GM21619 (cell line): Measurements from ENCODE around the gene GABBR2.
"Not testable (repeated sequence)": the region's sequence is repeated elsewhere in the genome, so short reads cannot be mapped to it uniquely, and the experiment has no call there.

Source experiments
- ATAC-seq: cut with Tn5 transposase; IDR thresholded peaks from one replicate; pipeline ENCODE4 v1.9.1; 2021; ENCODE audit not compliant: unreplicated experiment

The GABBR2 gene

DNA sequence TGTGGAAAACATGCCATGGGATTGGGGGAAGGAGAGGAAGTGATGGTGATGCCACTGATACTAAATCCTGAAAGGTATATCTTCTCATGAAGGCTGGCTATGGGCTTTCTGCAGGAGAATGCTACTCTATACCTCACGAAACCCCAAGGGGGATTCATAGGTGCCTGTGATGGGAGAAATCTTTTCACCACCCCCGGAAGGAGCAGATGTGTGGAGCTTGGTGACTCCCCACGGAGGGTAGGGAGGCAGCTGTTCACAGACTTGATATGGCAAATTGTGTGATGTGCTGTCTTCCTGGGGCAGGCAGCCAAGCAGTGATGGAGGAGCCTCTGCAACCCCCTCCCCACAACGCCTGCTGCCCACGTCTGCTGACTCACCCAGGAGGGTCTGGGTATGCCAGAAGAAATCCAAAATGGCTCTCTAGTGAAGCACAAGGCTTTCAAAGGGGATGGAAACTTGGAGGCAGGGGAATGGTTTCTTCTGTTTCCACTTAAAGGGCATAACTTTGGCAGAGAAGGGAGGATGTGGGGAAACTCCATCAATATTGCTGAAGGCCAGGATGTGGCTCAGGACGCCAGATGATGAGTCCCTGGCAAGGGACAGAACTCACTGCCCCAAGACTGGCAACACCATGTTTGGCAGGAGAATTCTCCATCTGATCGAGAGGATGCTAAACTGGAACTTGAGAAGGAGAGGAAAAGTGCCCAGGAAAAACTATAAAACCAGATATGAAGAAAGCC lies 188.3 kb downstream of the GABBR2 start:
- ATAC-seq: no peak

DNA sequence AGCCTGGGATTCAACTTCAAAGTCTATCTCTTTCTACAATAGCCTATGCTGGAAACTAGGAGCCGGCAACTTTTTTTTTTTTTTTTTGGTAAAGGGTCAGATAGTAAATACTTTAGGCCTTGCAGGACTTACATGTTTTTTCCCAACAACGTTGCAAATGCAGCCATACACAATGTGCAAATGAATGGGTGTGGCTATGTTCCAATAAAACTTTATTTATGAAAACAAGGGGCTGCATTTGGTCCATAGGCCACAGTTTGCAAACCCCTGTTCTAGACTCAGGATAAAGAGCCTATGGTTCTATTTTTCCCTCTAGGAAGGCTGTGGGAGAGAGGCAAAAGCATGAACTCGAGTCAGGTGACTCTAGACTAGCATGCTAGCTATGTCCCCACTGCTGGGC lies 189.1 kb downstream of the GABBR2 start:
- no peak for ATAC-seq

DNA sequence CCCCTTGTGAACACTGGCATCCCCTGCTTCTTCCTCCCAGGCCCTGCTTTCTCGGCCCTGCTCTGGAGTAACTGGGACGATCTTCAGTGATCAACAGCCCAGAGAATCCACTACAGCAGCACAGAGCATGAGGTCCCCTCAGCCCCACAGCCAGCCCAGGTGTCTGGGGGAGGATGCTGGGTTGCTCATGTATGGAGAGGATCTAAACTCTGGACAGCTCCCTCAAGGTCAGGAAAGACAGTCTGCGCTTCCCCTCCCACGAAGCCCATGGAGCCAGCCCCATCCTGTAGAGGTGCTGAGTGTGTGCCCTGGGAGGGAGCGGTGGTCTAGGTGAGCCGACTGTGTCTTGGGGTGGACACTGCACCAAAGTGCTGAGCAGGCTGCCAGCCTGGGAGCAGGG lies 190.2 kb downstream of the GABBR2 start:
- ATAC-seq: no peak

DNA sequence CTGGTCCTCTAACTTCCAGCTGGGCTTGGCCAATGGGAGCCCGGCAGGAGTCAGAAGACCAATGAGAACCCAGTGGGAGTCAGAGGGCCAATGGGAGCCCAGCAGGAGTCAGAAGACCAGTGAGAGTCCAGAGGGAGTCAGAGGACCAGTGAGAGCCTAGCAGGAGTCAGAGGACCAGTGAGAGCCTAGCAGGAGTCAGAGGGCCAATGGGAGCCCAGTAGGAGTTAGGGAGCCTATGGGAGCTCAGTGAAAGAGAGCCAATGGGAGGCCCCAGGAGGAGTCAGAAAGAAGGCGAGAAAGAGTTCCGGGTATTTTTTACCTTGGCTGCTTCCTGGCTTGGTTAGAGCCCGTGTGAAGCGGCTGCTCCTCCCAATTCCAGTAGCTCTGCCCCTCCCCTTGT lies 191.0 kb downstream of the GABBR2 start:
- ATAC-seq: no peak

DNA sequence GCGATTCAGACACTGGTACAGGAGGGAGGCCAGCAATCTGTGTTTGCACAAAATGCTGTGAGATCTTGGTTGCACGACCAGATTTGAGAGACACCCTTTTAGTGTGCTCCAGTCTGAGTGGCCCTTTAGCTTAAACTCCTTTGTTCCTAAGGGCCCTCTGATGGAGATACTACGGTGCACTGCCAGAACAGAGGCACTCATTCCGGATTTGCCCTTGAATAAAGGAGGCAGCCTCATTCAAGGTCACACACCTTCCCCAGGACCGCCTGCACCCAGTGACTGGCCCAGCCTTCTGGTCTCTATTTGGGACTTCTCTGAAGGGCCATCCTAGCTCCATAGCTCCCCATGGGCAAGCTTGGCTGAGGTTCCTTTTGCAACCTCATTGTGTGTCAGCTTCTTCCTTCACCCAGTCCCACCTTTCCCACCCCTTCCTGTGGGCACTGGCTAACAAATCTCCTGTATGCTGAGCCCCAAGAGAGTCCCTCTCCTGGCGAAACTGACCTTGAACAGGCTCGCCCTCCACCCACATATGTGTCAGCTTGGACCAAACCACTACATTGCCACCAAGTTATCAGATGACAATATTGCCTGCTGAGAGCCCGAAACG lies 191.7 kb downstream of the GABBR2 start:
- ATAC-seq: no peak

DNA sequence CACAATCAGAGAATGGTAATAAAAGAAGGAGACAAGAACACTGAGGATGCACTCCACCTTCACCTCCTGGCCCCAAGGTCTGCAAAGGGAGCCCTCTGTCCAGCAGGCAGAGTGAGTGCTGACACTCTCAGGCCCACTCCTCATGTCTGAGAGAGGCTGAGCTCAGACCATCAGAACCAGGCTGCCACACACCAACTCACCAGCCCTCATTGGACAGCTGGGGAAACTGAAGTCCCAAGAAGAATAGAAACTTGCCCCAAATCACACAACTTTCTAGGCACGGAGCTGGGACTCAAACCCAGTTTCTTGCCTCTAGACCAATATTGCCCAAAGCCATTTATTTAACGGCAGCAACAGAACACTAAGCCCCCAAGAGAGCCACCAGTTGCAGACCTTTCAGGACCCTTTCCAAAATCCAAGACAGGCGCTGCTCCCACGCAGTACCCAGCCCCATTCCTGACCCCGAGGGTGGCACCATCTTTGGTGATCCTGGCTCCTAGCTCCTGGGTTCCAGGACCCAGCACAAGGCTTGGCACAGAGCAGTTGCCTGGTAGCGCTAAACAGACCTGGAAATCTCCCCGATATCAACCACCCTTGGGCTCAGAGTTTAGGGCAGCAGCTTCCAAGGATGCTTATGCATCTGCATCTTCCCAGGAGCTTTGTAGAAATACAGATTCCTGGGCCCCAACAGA lies 192.4 kb downstream of the GABBR2 start:
- ATAC-seq: no peak

DNA sequence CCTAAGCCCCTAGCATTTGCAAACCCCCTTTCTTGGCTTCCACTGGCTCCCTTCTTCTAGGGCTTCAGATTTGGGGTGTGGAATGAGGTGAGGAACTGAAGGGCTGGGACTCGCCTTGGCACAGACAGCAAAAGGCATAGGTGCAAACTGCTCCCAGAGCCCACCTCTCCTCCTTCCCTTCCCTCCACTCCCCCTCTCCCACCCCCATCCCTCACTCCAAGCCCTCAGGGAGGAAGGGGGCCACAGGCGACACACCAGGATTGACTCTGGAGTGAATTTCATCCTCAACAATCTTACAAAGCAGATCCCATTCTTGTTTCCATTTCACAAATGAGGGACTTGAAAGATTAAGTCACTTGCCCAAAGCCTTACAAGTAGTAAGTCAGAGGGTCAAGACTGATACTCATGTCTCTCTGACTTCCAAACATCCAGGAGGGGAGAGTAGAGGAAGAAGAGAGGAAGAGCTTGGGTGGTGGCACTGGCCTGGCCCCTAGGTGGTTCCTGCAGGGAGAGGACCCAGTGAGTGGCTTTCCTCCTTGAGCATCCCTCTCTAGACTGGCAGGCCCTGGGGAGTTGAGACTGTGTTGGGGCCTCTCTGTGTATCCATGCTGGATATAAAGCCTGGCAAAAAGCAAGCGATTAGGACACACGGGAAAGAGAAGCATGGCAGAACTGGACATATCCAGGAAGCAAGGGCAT lies 193.1 kb downstream of the GABBR2 start:
- ATAC-seq: no peak

DNA sequence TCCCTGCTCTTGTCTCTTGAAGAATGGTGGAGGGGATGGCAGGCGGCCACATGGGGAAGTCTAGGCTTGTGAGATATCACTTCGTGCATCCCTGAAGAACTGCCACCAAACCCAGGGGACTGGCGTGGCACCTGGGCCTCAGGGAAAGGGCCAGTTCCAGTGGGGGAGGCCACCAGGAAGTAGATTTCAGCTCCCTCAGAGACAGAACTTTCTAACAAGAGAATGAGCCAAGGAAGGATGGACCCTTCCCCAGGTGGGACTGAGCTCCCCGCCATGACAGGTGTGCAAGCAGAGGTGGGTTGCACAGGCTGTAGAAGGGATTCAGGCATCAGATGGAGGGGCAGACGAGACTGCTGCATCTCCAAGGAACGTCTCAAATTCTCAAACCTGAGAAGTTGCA lies 193.9 kb downstream of the GABBR2 start:
- ATAC-seq: no peak

DNA sequence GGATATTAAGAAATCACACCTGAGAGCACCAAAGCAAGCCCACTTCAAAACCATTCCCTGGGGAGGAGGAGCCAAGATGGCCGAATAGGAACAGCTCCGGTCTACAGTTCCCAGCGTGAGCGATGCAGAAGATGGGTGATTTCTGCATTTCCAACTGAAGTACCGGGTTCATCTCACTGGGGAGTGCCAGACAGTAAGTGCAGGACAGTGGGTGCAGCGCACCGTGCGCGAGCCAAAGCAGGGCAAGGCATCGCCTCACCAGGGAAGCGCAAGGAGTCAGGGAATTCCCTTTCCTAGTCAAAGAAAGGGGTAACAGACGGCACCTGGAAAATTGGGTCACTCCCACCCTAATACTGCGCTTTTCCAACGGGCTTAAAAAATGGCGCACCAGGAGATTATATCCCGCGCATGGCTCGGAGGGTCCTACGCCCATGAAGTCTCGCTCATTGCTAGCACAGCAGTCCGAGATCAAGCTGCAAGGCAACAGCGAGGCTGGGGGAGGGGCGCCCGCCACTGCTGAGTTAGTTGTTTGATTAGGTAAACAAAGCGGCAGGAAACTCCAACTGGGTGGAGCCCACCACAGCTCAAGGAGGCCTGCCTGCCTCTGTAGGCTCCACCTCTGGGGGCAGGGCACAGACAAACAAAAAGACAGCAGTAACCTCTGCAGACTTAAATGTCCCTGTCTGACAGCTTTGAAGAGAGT lies 200.4 kb downstream of the GABBR2 start:
- ATAC-seq: not testable (repeated sequence)

DNA sequence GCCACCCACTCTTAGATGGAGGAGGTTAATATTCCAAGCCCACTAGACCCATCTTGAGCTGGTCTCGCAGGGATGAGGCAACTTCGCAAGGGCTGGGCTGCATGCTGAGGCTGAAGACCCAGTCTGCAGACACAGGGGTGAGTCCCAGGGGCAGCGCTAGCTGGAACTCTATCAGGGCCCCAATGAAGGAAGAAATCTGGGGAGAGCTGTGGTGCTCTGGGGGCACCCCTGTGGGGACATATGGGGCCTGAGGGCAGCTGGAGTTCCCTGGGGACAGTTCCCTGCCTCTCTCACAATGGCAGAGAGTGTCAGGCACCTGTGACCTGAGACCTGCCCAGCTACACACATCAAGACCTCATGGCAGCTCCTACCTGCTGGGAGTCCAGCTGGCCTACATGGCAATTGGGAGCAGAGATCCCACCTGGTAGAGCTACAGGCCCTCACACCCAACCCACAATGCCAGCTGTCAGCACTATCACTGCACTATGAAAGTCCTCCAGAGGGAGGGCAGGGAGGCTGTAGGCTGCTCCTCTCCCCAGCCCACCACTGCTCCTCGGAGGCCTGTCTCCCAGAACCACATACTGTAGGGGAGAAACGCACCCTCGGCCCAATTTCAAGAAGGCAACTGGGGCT lies 202.2 kb downstream of the GABBR2 start:
- no peak for ATAC-seq

DNA sequence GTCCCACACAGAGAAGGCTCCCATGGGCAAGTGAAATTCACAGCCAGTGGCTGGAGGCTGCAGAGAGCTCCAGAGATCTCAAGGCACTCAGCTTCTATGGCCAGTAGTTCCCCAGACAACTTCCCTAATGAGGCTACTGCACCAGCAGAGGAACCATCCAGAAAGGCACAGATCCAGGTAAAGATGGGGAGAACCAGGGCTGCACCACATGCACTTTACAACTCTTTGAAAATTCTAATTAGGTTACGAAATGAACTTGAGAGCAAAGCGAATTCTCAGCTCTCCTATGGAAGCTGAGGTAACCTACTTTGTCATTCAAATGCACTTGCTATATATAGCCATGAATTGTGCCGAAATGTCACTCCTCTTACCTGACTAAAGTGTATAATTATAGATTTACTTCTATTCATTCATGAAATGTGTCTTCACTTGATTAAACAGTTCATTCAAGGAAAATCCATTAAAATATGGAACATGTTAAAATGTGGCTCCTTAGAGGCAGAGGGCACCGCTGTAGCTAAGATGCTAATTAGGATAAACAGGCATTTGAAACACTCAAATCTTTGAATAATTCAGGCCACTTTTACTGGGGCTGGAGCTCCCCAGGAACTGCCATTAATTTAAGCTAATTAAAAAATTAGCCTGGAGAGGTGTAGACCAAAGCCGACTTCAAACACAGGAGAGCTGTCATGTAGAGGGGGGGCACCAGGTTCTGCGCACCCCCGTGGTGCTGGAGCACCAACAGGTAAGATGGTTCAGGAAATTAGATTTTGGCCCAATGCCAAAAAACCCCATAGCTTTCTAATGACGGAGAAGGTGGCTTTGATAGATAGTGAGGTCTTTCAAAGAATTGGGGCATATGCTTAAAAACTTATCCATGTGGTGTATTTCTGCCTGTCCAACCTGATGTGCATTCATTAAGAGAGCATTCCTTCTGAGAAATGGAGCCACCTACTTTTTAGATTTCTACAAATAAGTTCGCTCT lies 204.1 kb downstream of the GABBR2 start:
- no peak for ATAC-seq

DNA sequence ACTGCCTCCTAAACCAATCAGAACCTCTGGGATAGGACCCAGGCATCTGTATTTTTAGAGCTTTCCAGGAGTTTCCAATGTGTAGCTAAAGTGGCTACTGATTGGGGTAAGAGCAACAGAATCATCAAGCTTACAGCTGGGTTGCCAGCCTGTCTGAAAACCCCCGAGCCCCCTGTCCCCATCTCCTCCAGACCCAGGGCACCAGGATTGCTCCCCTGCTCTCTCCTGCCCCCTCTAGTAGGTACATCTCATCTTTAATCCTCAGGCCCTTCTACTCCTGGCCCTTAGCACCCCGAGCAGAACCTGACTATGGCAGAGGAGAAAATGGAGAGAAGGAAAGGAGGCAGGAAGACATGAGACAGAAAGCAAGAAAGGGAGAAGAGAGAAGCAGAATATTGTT lies 204.9 kb downstream of the GABBR2 start:
- no peak for ATAC-seq

DNA sequence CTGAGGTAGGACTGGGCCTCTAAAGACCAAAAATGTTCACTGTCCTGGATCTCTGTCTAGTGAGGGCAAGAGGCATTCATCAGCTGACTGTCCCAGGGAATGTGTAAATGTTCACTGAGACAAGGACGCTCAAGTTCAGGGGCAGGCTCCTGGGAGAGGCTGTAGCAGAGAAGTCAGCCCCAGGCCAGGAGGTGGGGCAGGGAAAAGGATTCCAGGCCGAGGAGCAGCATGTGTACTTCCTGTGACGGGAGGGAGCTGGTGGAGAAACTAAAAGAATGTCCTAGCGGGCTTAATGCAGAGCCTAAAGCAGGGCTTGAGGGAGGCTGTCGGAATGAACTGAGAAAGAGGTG lies 205.8 kb downstream of the GABBR2 start:
- no peak for ATAC-seq

DNA sequence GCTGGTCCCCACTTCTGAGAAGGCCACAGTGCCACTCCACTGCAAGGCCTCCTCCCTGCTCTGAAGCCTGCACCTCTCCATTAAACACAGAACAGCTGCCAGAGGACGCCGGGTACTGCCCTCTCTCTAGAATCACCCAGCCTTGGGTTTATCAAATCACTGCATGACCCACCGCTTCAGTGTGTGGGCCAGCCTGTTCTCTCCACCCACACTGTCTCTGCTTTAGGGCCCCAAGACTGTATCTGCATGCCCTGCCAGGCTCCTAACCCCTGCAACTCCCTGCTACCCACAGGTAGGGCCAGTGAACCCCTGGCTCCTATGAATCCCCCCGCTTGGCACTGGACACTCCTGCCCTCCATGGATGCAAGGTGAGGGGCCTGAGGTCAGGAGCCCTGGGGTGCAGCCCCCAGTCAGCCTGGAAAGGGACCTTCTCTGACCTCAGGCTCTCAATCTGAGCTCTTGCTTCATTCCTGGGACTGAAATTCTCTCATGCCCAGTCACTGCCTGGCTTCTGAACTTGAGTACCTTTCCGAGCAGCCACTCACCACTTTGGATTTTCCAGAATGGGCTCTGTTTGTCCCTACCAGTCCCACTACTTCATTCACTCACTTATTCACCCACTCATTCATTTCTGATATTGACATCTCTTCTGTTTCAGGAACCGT lies 206.3 kb downstream of the GABBR2 start:
- no peak for ATAC-seq

DNA sequence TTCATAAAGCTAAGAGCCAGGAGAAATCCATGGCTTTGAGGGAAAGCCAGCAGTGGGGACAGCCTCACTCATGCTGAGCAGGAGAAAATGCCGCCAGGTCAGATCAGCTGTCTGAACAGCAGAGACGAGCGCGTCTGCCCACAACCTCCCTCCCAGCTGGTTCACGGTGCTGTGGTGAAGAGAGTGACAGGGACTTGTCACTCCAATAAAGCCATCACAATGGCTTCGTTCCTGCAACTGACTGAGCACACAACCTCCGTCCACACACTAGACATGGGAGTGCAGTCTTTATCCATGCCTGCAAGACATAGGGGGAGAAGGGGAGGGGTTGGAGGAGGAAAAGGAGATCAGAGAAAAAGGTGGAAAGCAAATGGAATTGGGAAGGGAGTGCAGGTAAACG lies 206.9 kb downstream of the GABBR2 start:
- ATAC-seq: no peak

DNA sequence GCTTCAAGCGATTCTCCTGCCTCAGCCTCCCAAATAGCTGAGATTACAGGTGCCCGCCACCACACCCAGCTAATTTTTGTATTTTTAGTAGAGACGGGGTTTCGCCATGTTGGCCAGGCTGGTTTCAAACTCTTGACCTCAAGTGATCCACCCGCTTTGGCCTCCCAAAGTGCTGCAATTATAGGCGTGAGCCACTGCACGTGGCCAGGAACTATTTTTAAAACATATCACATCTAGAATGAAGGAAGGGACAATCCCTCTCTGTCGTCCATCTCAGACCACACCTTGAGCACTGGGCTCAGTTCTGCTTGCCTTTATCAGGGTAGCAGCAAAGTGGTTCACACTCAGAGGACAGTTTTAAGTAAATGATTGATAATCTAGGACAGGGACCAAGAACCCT lies 207.5 kb downstream of the GABBR2 start:
- not testable (repeated sequence) for ATAC-seq

DNA sequence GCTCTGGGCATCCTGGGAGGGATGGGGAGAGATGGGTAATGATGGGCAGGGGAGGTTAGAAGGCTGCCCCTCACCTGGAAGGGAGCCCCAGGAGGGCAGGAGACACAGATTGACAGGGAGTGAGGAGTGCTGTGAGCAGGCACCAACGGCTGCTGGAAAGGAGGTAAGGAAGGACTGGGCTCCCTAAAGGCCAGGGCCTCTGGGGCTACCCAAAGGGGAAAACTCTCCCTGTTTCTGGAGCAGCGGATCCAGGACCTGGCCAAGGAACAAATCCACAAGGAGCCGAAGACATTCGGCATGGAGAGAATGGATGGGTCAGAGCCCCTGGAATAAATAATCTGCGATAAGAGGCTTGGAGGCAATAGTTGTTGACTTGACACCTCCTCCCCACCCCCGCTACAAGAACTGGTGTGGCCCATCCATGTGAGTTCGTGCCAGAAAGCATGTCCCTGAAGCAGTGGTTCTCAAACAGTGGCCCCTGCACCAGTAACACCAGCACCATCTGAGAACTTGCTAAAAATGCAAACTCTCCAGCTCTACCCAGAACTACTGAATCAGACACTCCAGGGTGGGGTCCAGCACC lies 208.3 kb downstream of the GABBR2 start:
- ATAC-seq: no peak

DNA sequence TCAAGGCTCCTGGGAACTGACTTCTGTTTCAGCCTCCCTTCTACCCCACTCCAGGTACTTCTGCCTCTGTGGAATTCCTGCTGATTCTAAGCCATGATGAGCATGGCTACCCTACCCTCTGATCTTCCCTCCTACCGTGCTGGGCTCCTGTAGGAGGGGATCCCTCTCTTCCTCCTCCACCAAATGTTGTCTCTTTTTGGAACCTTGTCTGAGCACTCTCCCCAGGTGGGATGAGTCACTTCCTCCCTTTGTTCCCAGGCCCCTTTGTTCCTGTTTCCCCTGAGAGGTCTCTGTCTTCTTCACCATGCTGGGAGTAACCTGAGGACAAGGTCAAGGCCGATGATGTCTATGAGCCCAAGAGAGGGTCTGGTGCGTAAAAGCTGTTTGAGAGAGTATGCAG lies 213.2 kb downstream of the GABBR2 start:
- no peak for ATAC-seq

DNA sequence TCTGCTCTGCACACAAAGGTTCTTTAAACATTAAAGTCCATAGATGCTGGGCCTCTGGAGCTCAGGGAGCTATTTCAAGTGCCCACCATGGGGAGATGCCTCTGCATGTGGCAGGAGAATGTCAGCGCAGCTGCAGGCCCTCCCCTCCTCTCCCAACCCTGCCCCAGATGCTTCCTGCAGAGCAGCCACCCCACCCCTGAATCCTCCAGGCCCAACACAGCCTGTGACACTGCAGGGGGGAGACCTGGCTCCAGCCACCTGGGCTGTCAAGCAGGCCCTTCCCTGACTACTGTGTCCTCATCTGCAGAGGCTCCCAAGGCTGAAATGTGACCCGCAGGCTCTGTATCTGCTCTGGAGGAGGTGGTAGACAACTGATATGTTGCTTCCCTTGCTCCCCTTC lies 213.9 kb downstream of the GABBR2 start:
- ATAC-seq: no peak
